HG03342 (cell line): ENCODE measurements around the gene GPR119.
"Not testable (repeated sequence)": the region's sequence is repeated elsewhere in the genome, so short reads cannot be mapped to it uniquely, and the experiment has no call there.

Experiments
- ATAC-seq: cut with Tn5 transposase; IDR thresholded peaks from one replicate; pipeline ENCODE4 v1.9.1; 2021; ENCODE audit warnings: mild to moderate bottlenecking, moderate library complexity; ENCODE audit not compliant: unreplicated experiment

Gene GPR119

GRCh38 chrX:130339408-130340222 is 45.9 kb downstream of the GPR119 start, which contains the start of gene SLC25A14:
SLC25A14 (plus strand) TSS chrX:130339919; CDS start chrX:130340279, 360 bp downstream.
- ATAC-seq: peak; percentile 94

GRCh38 chrX:130338869-130339268 is 46.6 kb downstream of the GPR119 start:
- ATAC-seq: not testable (repeated sequence)

GRCh38 chrX:130336531-130336930 is 48.9 kb downstream of the GPR119 start:
- ATAC-seq: no peak
